HepG2 (cell line): ENCODE measurements around the gene HNRNPA1L2. TPM values are rescaled to one million over a fixed set of nuclear protein-coding genes. Genes with fewer than 3 reads are reported as not detected.
A peak's percentile ranks its signal among the peaks of the same experiment; 100 is the strongest.

Experiments used
- ARID3A ChIP-seq: IDR thresholded peaks from 2 replicates; pipeline ENCODE4 v1.6.1; 2012; ENCODE audit warnings: low read depth, low read length, improper control_type of control experiment
- ATF5 ChIP-seq: sonication (generic); formaldehyde crosslinking; IDR thresholded peaks from 2 replicates; pipeline ENCODE4 v1.4.0; 2020; ENCODE audit warnings: mild to moderate bottlenecking, low read depth, missing genetic modification reagents
- ATF7-NPFF ChIP-seq: sonication (generic); formaldehyde crosslinking; IDR thresholded peaks from 2 replicates; pipeline ENCODE4 v1.8.1; 2023; ENCODE audit warnings: mild to moderate bottlenecking, low read depth, missing genetic modification reagents, moderate library complexity
- BRCA1 ChIP-seq: sonication (generic); formaldehyde crosslinking; IDR thresholded peaks from 2 replicates; pipeline ENCODE4 v1.4.0; 2020; ENCODE audit warnings: missing genetic modification reagents
- ELK4 ChIP-seq: sonication (generic); formaldehyde crosslinking; IDR thresholded peaks from 2 replicates; pipeline ENCODE4 v1.9.0; 2021; ENCODE audit warnings: missing genetic modification reagents, borderline replicate concordance
- HES4 ChIP-seq: sonication (generic); formaldehyde crosslinking; IDR thresholded peaks from 2 replicates; pipeline ENCODE4 v1.9.0; 2021; ENCODE audit warnings: mild to moderate bottlenecking, missing genetic modification reagents, borderline replicate concordance
- KDM3A ChIP-seq: IDR thresholded peaks from 2 replicates; pipeline ENCODE4 v1.6.1; 2018; ENCODE audit warnings: low read depth, missing compliant biosample characterization
- KMT2A ChIP-seq: sonication (generic); formaldehyde crosslinking; IDR thresholded peaks from 2 replicates; pipeline ENCODE4 v1.4.0; 2020; ENCODE audit warnings: missing genetic modification reagents
- MBNL3 ChIP-seq: fragments of 250-450 bp; sonication (Bioruptor Pico); conservative IDR thresholded peaks from 2 replicates; pipeline ENCODE4 v1.8.0; 2022; ENCODE audit warnings: mild to moderate bottlenecking, inconsistent platforms
- MIXL1 ChIP-seq: IDR thresholded peaks from 2 replicates; pipeline ENCODE4 v1.6.1; 2016
- NFRKB ChIP-seq: fragments of 450-650 bp; IDR thresholded peaks from 2 replicates; pipeline ENCODE4 v1.6.1; 2017
- POLR2A ChIP-seq, 2 experiments: IDR thresholded peaks; 2 replicates each; pipeline ENCODE4 v1.6.1; 2011; ENCODE audit warnings: low read depth in 2 of 2, low read length in 2 of 2, mild to moderate bottlenecking in 1 of 2, moderate library complexity in 1 of 2; ENCODE audit not compliant: insufficient read depth in 1 of 2
- RFX1 ChIP-seq: fragments of 450-650 bp; IDR thresholded peaks from 2 replicates; pipeline ENCODE4 v1.6.1; 2017
- RFXANK ChIP-seq: IDR thresholded peaks from 2 replicates; pipeline ENCODE4 v1.6.1; 2016
- SRY ChIP-seq: sonication (generic); formaldehyde crosslinking; IDR thresholded peaks from 2 replicates; pipeline ENCODE4 v1.8.0; 2022; ENCODE audit warnings: mild to moderate bottlenecking, missing genetic modification reagents
- STAG1 ChIP-seq: sonication (generic); formaldehyde crosslinking; IDR thresholded peaks from 2 replicates; pipeline ENCODE4 v1.4.0; 2020; ENCODE audit warnings: missing genetic modification reagents
- ZBTB37 ChIP-seq: sonication (generic); formaldehyde crosslinking; IDR thresholded peaks from 2 replicates; pipeline ENCODE4 v1.4.0; 2020; ENCODE audit warnings: mild to moderate bottlenecking, missing genetic modification reagents
- ZFP90 ChIP-seq: sonication (generic); formaldehyde crosslinking; IDR thresholded peaks from 2 replicates; pipeline ENCODE4 v1.8.0; 2022; ENCODE audit warnings: missing genetic modification reagents, mild to moderate bottlenecking, inconsistent platforms, borderline replicate concordance
- ZNF276 ChIP-seq: sonication (generic); formaldehyde crosslinking; IDR thresholded peaks from 2 replicates; pipeline ENCODE4 v1.4.0; 2020; ENCODE audit warnings: mild to moderate bottlenecking, low read depth, missing genetic modification reagents
- ZNF569 ChIP-seq: sonication (generic); formaldehyde crosslinking; IDR thresholded peaks from 2 replicates; pipeline ENCODE4 v1.5.0; 2020; ENCODE audit warnings: mild to moderate bottlenecking, missing genetic modification reagents, moderate library complexity, borderline replicate concordance
- ZNF670 ChIP-seq: sonication (generic); formaldehyde crosslinking; IDR thresholded peaks from 2 replicates; pipeline ENCODE4 v1.8.0; 2022; ENCODE audit warnings: mild to moderate bottlenecking, missing genetic modification reagents, borderline replicate concordance
- ZNF772 ChIP-seq: sonication (generic); formaldehyde crosslinking; IDR thresholded peaks from 2 replicates; pipeline ENCODE4 v1.5.0; 2020; ENCODE audit warnings: mild to moderate bottlenecking, missing genetic modification reagents
- ZNF839 ChIP-seq: sonication (generic); formaldehyde crosslinking; IDR thresholded peaks from 2 replicates; pipeline ENCODE4 v1.4.0; 2020; ENCODE audit warnings: missing genetic modification reagents, mild to moderate bottlenecking, borderline replicate concordance
- polyA plus RNA-seq, 8 experiments: library from polyadenylated mRNA; depleted of rRNA in 3 of 8; stranded (reverse) in 7 of 8; unstranded in 1 of 8; fragments of >200 nt; fragmentation: Illumina TruSeq in 4 of 8; extraction: Trizol in 4 of 8; gene quantifications; 2 replicates each; pipeline versions ENCODE4 v1.2.1 to v1.2.3, GENCODE V29; 2011 to 2016; ENCODE audit warnings: low read depth in 4 of 8, missing spikeins in 1 of 8, mixed read lengths in 1 of 8; ENCODE audit not compliant: insufficient read depth in 1 of 8
- total RNA-seq, 5 experiments: library from RNA; depleted of rRNA; stranded (reverse); fragments of >200 nt; fragmentation: Illumina TruSeq; extraction: Trizol; gene quantifications; 2 replicates each; pipeline ENCODE4 v1.2.3, GENCODE V29; 2016; ENCODE audit warnings: low read depth in 1 of 5

The HNRNPA1L2 gene
- total and polyA plus RNA-seq, 2 of the 13 experiments (the other 11 are each of a cell fraction or from before 2014, with no cell fraction given): 3.6 to 7.1 TPM

GRCh38 chr13:52652196-52652979 is 10.2 kb downstream of the HNRNPA1L2 start, which contains the start of gene SUGT1 (continued):
- TF ChIP-seq ZNF772 (CRISPR knock-in tag): peak; percentile 50; the same call in 1 of the 2 replicates
- TF ChIP-seq HES4 (CRISPR knock-in tag): peak; percentile 24; the same call in 1 of the 2 replicates
- TF ChIP-seq KMT2A: peak; percentile 93
- TF ChIP-seq POLR2A (IDR thresholded peaks at IDR 0.05; ENCODE audit: insufficient read depth in 1 of 2, low read depth in 2 of 2, low read length in 2 of 2): peak; percentile 91 to 93
- peak; percentile 86 for TF ChIP-seq RFX1
- no peak for TF ChIP-seq ZBTB37 (CRISPR knock-in tag)
- peak; percentile 66 for TF ChIP-seq MIXL1 (CRISPR knock-in tag)
- no peak for TF ChIP-seq ZNF569 (CRISPR knock-in tag)
- TF ChIP-seq SRY (CRISPR knock-in tag): 0 out of 2 replicates have a peak, but pooled peaks have one; percentile 85
- peak; percentile 99 for TF ChIP-seq NFRKB
- TF ChIP-seq ATF5 (CRISPR knock-in tag): peak; percentile 69; the same call in 1 of the 2 replicates
- peak; percentile 71; the same call in 1 of the 2 replicates for TF ChIP-seq ATF7-NPFF (CRISPR knock-in tag)
- peak; percentile 24; the same call in 1 of the 2 replicates for TF ChIP-seq RFXANK (CRISPR knock-in tag)
- TF ChIP-seq ZNF670 (CRISPR knock-in tag): peak; percentile 87
- TF ChIP-seq ZNF276 (CRISPR knock-in tag): no peak
- TF ChIP-seq STAG1 (CRISPR knock-in tag): peak; percentile 10; the same call in 1 of the 2 replicates
- TF ChIP-seq MBNL3 (CRISPR knock-in tag): no peak
- no peak for TF ChIP-seq ZNF839 (CRISPR knock-in tag)
- 0 out of 2 replicates have a peak, but pooled peaks have one; percentile 43 for TF ChIP-seq BRCA1 (CRISPR knock-in tag)
- TF ChIP-seq ARID3A: no peak
- TF ChIP-seq ELK4 (CRISPR knock-in tag): no peak
- TF ChIP-seq KDM3A (CRISPR knock-in tag): no peak
- TF ChIP-seq ZFP90 (CRISPR knock-in tag): peak; percentile 13; the same call in 1 of the 2 replicates
